ENCODE data around the gene ATP6AP2.

Gene ATP6AP2

GRCh38 chrX:40644176-40644575 is 63.4 kb downstream of the ATP6AP2 start:
- DNase-seq (ENCODE audit: low read depth in 2 of 3, low spot score in 1 of 3) = no peak

GRCh38 chrX:40644821-40645358 is 64.1 kb downstream of the ATP6AP2 start:
- DNase-seq (ENCODE audit: low read depth in 2 of 3, low spot score in 1 of 3) = peak in 2 of 3 donors; percentile 11 to 30

- DNase-seq (ENCODE audit: low read depth in 2 of 3, low spot score in 1 of 3) = peak in 1 of 3 donors; percentile 14
Measured at GRCh38 chrX:40646489-40647306, 65.9 kb downstream of the ATP6AP2 start.

GRCh38 chrX:40647307-40648197 is 66.8 kb downstream of the ATP6AP2 start, which contains the start of gene CXorf38:
TSS of gene CXorf38 (minus strand) at chrX:40647561. CDS start at chrX:40647520, 41 bp downstream.
- peak; percentile 84 to 96 (median 86) for DNase-seq (ENCODE audit: low read depth in 2 of 3, low spot score in 1 of 3)

GRCh38 chrX:40651620-40652223 is 71.0 kb downstream of the ATP6AP2 start:
- peak; percentile 33 to 81 (median 36) for DNase-seq (ENCODE audit: low read depth in 2 of 3, low spot score in 1 of 3)

GRCh38 chrX:40652664-40653063 is 71.9 kb downstream of the ATP6AP2 start:
- DNase-seq (ENCODE audit: low read depth in 2 of 3, low spot score in 1 of 3) = no peak

- DNase-seq (ENCODE audit: low read depth in 2 of 3, low spot score in 1 of 3) = no peak
Measured at GRCh38 chrX:40653535-40653934, 72.8 kb downstream of the ATP6AP2 start.
